ENCODE measurements around the gene PARP1.

DNA sequence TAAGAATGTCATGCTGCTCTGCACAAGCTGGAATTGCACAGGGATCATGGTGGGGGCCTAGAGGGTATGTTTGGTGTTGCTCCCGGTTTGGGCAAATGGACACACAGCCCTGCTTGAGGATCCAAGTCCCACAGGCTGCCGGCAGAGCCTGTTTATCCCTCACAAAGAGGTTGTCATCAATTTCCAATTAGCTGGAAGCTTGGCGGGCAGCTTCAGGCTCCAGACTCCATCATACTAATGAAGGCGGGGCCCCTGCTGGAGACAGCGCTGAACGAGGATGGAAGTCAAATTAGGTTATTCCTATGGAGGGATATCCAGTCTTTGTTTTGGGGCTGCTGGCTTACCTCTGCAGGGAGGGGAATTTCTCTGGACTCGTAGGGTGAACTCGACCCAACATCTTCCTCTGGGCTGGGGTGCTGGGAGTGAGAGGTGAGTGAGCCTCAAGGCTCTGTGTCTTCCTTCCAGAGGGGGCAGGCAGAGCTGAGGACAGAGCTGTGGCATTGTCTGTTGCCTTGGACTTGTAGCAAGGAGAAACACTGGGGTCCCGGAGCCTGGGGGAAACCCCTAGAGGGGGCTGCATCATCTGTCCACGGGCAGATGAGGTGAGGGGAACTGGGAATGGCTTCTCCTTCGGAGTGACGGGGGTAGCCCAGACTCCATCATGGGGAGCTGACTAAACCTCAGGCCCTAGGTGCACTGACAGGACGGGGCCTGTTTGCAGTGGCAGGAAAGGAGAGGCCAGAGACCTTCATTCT is 24.9 kb upstream of the PARP1 start:
- TF ChIP-seq, protein P1, sequence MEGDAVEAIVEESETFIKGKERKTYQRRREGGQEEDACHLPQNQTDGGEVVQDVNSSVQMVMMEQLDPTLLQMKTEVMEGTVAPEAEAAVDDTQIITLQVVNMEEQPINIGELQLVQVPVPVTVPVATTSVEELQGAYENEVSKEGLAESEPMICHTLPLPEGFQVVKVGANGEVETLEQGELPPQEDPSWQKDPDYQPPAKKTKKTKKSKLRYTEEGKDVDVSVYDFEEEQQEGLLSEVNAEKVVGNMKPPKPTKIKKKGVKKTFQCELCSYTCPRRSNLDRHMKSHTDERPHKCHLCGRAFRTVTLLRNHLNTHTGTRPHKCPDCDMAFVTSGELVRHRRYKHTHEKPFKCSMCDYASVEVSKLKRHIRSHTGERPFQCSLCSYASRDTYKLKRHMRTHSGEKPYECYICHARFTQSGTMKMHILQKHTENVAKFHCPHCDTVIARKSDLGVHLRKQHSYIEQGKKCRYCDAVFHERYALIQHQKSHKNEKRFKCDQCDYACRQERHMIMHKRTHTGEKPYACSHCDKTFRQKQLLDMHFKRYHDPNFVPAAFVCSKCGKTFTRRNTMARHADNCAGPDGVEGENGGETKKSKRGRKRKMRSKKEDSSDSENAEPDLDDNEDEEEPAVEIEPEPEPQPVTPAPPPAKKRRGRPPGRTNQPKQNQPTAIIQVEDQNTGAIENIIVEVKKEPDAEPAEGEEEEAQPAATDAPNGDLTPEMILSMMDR (IDR thresholded peaks at IDR 0.05): no peak
- no peak for TF ChIP-seq EP300 (IDR thresholded peaks at IDR 0.05)
- no peak for TF ChIP-seq POLR2A (IDR thresholded peaks at IDR 0.05)
